ENCODE results near the gene FTO. TPM values are rescaled to one million over a fixed set of nuclear protein-coding genes. Genes with fewer than 3 reads are reported as not detected.

Gene FTO
- total and polyA plus RNA-seq, 5 donors from 2014 or later: 58.6 to 97.6 (median 93.4) TPM

- Mint-ChIP-seq H3K4me3 (no peak overlapping the region), H3K4me1 (peaks cover 0 to 12% (median 6%) of the 10 kb centered on the region in 4 donors), H3K9me3 (no peaks in the 10 kb centered on the region), H3K27me3 (no peaks in the 10 kb centered on the region), H3K27ac (no peak overlapping the region), H3K36me3 (peaks cover 19% of the 10 kb centered on the region)
- H3K27ac ChIP-seq (ENCODE audit: insufficient read depth, low read length, poor library complexity, severe bottlenecking): no peak overlapping the region
- no peak overlapping the region for H3K4me3 ChIP-seq (ENCODE audit: low read depth, low read length)
- ATAC-seq (ENCODE audit: low read depth in 2 of 2): no peak
- H3K36me3 ChIP-seq (ENCODE audit: control insufficient read depth, insufficient read depth, low read length): no peaks in the 10 kb centered on the region
- no peaks in the 10 kb centered on the region for H3K27me3 ChIP-seq (ENCODE audit: control insufficient read depth, insufficient read depth, low read length)
- H3K4me1 ChIP-seq (ENCODE audit: control insufficient read depth, insufficient read depth, low read length, poor library complexity, severe bottlenecking): no peaks in the 10 kb centered on the region
- no peaks in the 10 kb centered on the region for H3K9me3 ChIP-seq (ENCODE audit: control insufficient read depth in 2 of 2, low read length in 2 of 2)
- no peak for DNase-seq
Measured at GRCh38 chr16:53895433-53895832, 191.5 kb downstream of the FTO start.

GRCh38 chr16:53895851-53896250 lies 191.9 kb downstream of the FTO start:
- no peaks in the 10 kb centered on the region for H3K4me1 ChIP-seq (ENCODE audit: control insufficient read depth, insufficient read depth, low read length, poor library complexity, severe bottlenecking)
- Mint-ChIP-seq H3K36me3 (peaks cover 19% of the 10 kb centered on the region), H3K27ac (no peak overlapping the region), H3K9me3 (no peaks in the 10 kb centered on the region), H3K27me3 (no peaks in the 10 kb centered on the region), H3K4me1 (peaks cover 0 to 14% (median 6%) of the 10 kb centered on the region in 4 donors), H3K4me3 (no peak overlapping the region)
- no peaks in the 10 kb centered on the region for H3K36me3 ChIP-seq (ENCODE audit: control insufficient read depth, insufficient read depth, low read length)
- no peak overlapping the region for H3K4me3 ChIP-seq (ENCODE audit: low read depth, low read length)
- ATAC-seq (ENCODE audit: low read depth in 2 of 2) (no peak), DNase-seq (no peak)
- no peaks in the 10 kb centered on the region for H3K9me3 ChIP-seq (ENCODE audit: control insufficient read depth in 2 of 2, low read length in 2 of 2)
- no peak overlapping the region for H3K27ac ChIP-seq (ENCODE audit: insufficient read depth, low read length, poor library complexity, severe bottlenecking)
- H3K27me3 ChIP-seq (ENCODE audit: control insufficient read depth, insufficient read depth, low read length): no peaks in the 10 kb centered on the region

- Mint-ChIP-seq H3K4me3 (no peak overlapping the region), H3K36me3 (peaks cover 25% of the 10 kb centered on the region), H3K27ac (no peak overlapping the region), H3K4me1 (peaks cover 0 to 14% (median 8%) of the 10 kb centered on the region in 4 donors), H3K9me3 (no peaks in the 10 kb centered on the region), H3K27me3 (no peaks in the 10 kb centered on the region)
- no peak for ATAC-seq (ENCODE audit: low read depth in 2 of 2)
- H3K27ac ChIP-seq (ENCODE audit: insufficient read depth, low read length, poor library complexity, severe bottlenecking): no peak overlapping the region
- no peaks in the 10 kb centered on the region for H3K36me3 ChIP-seq (ENCODE audit: control insufficient read depth, insufficient read depth, low read length)
- no peak overlapping the region for H3K4me3 ChIP-seq (ENCODE audit: low read depth, low read length)
- H3K4me1 ChIP-seq (ENCODE audit: control insufficient read depth, insufficient read depth, low read length, poor library complexity, severe bottlenecking): no peaks in the 10 kb centered on the region
- no peaks in the 10 kb centered on the region for H3K9me3 ChIP-seq (ENCODE audit: control insufficient read depth in 2 of 2, low read length in 2 of 2)
- DNase-seq: no peak
- no peaks in the 10 kb centered on the region for H3K27me3 ChIP-seq (ENCODE audit: control insufficient read depth, insufficient read depth, low read length)
Measured at GRCh38 chr16:53896722-53897121, 192.8 kb downstream of the FTO start.

- DNase-seq: no peak
- H3K36me3 Mint-ChIP-seq: peaks cover 29% of the 10 kb centered on the region
Measured at GRCh38 chr16:53898993-53899392, 195.0 kb downstream of the FTO start.

GRCh38 chr16:53899431-53899830 lies 195.5 kb downstream of the FTO start:
- Histone ChIP-seq H3K9me3 (ENCODE audit: control insufficient read depth in 2 of 2, low read length in 2 of 2) (no peaks in the 10 kb centered on the region), H3K4me3 (ENCODE audit: low read depth, low read length) (no peak overlapping the region), H3K36me3 (ENCODE audit: control insufficient read depth, insufficient read depth, low read length) (no peaks in the 10 kb centered on the region), H3K27me3 (ENCODE audit: control insufficient read depth, insufficient read depth, low read length) (no peaks in the 10 kb centered on the region), H3K27ac (ENCODE audit: insufficient read depth, low read length, poor library complexity, severe bottlenecking) (no peak overlapping the region), H3K4me1 (ENCODE audit: control insufficient read depth, insufficient read depth, low read length, poor library complexity, severe bottlenecking) (no peaks in the 10 kb centered on the region)
- no peaks in the 10 kb centered on the region for H3K9me3 Mint-ChIP-seq
- no peak overlapping the region for H3K4me3 Mint-ChIP-seq
- no peaks in the 10 kb centered on the region for H3K27me3 Mint-ChIP-seq
- no peak for DNase-seq
- H3K4me1 Mint-ChIP-seq: peaks cover 0 to 14% (median 6%) of the 10 kb centered on the region in 4 donors
- no peak overlapping the region for H3K27ac Mint-ChIP-seq
- H3K36me3 Mint-ChIP-seq: peaks cover 29% of the 10 kb centered on the region
- no peak for ATAC-seq (ENCODE audit: low read depth in 2 of 2)

More at GRCh38 chr16:53898993-53899392, 195.0 kb downstream of the FTO start:
- H3K4me3 ChIP-seq (ENCODE audit: low read depth, low read length): no peak overlapping the region
- Mint-ChIP-seq H3K9me3 (no peaks in the 10 kb centered on the region), H3K27me3 (no peaks in the 10 kb centered on the region), H3K4me1 (peaks cover 0 to 9% (median 6%) of the 10 kb centered on the region in 4 donors), H3K27ac (no peak overlapping the region), H3K4me3 (no peak overlapping the region)
- ATAC-seq (ENCODE audit: low read depth in 2 of 2): no peak
- no peaks in the 10 kb centered on the region for H3K4me1 ChIP-seq (ENCODE audit: control insufficient read depth, insufficient read depth, low read length, poor library complexity, severe bottlenecking)
- no peaks in the 10 kb centered on the region for H3K9me3 ChIP-seq (ENCODE audit: control insufficient read depth in 2 of 2, low read length in 2 of 2)
- no peaks in the 10 kb centered on the region for H3K36me3 ChIP-seq (ENCODE audit: control insufficient read depth, insufficient read depth, low read length)
- H3K27ac ChIP-seq (ENCODE audit: insufficient read depth, low read length, poor library complexity, severe bottlenecking): no peak overlapping the region
- H3K27me3 ChIP-seq (ENCODE audit: control insufficient read depth, insufficient read depth, low read length): no peaks in the 10 kb centered on the region

- Mint-ChIP-seq H3K27me3 (no peaks in the 10 kb centered on the region), H3K9me3 (no peaks in the 10 kb centered on the region), H3K36me3 (peaks cover 35% of the 10 kb centered on the region), H3K4me3 (no peak overlapping the region), H3K4me1 (peaks cover 4 to 23% (median 12%) of the 10 kb centered on the region in 4 donors), H3K27ac (no peak overlapping the region)
- H3K4me1 ChIP-seq (ENCODE audit: control insufficient read depth, insufficient read depth, low read length, poor library complexity, severe bottlenecking): no peaks in the 10 kb centered on the region
- DNase-seq (no peak), ATAC-seq (ENCODE audit: low read depth in 2 of 2) (no peak)
- H3K9me3 ChIP-seq (ENCODE audit: control insufficient read depth in 2 of 2, low read length in 2 of 2): no peaks in the 10 kb centered on the region
- H3K36me3 ChIP-seq (ENCODE audit: control insufficient read depth, insufficient read depth, low read length): no peaks in the 10 kb centered on the region
- H3K27ac ChIP-seq (ENCODE audit: insufficient read depth, low read length, poor library complexity, severe bottlenecking): no peak overlapping the region
- H3K4me3 ChIP-seq (ENCODE audit: low read depth, low read length): no peak overlapping the region
- no peaks in the 10 kb centered on the region for H3K27me3 ChIP-seq (ENCODE audit: control insufficient read depth, insufficient read depth, low read length)
Measured at GRCh38 chr16:53900667-53901066, 196.7 kb downstream of the FTO start.

- H3K9me3 ChIP-seq (ENCODE audit: control insufficient read depth in 2 of 2, low read length in 2 of 2): no peaks in the 10 kb centered on the region
- no peaks in the 10 kb centered on the region for H3K27me3 Mint-ChIP-seq
- H3K4me3 Mint-ChIP-seq: no peak overlapping the region
- no peaks in the 10 kb centered on the region for H3K27me3 ChIP-seq (ENCODE audit: control insufficient read depth, insufficient read depth, low read length)
- H3K9me3 Mint-ChIP-seq: no peaks in the 10 kb centered on the region
- H3K36me3 Mint-ChIP-seq: peaks cover 35% of the 10 kb centered on the region
- ATAC-seq (ENCODE audit: low read depth in 2 of 2): no peak
- no peak overlapping the region for H3K4me3 ChIP-seq (ENCODE audit: low read depth, low read length)
- no peak overlapping the region for H3K27ac ChIP-seq (ENCODE audit: insufficient read depth, low read length, poor library complexity, severe bottlenecking)
- no peaks in the 10 kb centered on the region for H3K4me1 ChIP-seq (ENCODE audit: control insufficient read depth, insufficient read depth, low read length, poor library complexity, severe bottlenecking)
- no peak for DNase-seq
- H3K36me3 ChIP-seq (ENCODE audit: control insufficient read depth, insufficient read depth, low read length): no peaks in the 10 kb centered on the region
- no peak overlapping the region for H3K27ac Mint-ChIP-seq
- H3K4me1 Mint-ChIP-seq: peaks cover 4 to 23% (median 14%) of the 10 kb centered on the region in 4 donors
Measured at GRCh38 chr16:53901408-53901807, 197.5 kb downstream of the FTO start.

GRCh38 chr16:53904533-53904932 lies 200.6 kb downstream of the FTO start:
- H3K27me3 ChIP-seq (ENCODE audit: control insufficient read depth, insufficient read depth, low read length): no peaks in the 10 kb centered on the region
- Mint-ChIP-seq H3K27ac (peak overlapping the region in 1 of 3 donors; percentile 12), H3K4me1 (peaks cover 8 to 16% (median 12%) of the 10 kb centered on the region in 4 donors), H3K9me3 (no peaks in the 10 kb centered on the region), H3K27me3 (no peaks in the 10 kb centered on the region), H3K4me3 (no peak overlapping the region), H3K36me3 (peaks cover 19% of the 10 kb centered on the region)
- DNase-seq (no peak), ATAC-seq (ENCODE audit: low read depth in 2 of 2) (no peak)
- no peaks in the 10 kb centered on the region for H3K36me3 ChIP-seq (ENCODE audit: control insufficient read depth, insufficient read depth, low read length)
- no peak overlapping the region for H3K27ac ChIP-seq (ENCODE audit: insufficient read depth, low read length, poor library complexity, severe bottlenecking)
- H3K9me3 ChIP-seq (ENCODE audit: control insufficient read depth in 2 of 2, low read length in 2 of 2): no peaks in the 10 kb centered on the region
- H3K4me1 ChIP-seq (ENCODE audit: control insufficient read depth, insufficient read depth, low read length, poor library complexity, severe bottlenecking): no peaks in the 10 kb centered on the region
- no peak overlapping the region for H3K4me3 ChIP-seq (ENCODE audit: low read depth, low read length)

Measured in CD4-positive, CD25-positive, alpha-beta regulatory T cell (primary cell).